ENCODE measurements around the gene SLC39A11. TPM values are rescaled to one million over a fixed set of nuclear protein-coding genes. Genes with fewer than 3 reads are reported as not detected.
"Not testable (repeated sequence)": the region's sequence is repeated elsewhere in the genome, so short reads cannot be mapped to it uniquely, and the experiment has no call there.

Gene SLC39A11
- total RNA-seq, 1 experiment from 2014 or later = 20.9 TPM

DNA sequence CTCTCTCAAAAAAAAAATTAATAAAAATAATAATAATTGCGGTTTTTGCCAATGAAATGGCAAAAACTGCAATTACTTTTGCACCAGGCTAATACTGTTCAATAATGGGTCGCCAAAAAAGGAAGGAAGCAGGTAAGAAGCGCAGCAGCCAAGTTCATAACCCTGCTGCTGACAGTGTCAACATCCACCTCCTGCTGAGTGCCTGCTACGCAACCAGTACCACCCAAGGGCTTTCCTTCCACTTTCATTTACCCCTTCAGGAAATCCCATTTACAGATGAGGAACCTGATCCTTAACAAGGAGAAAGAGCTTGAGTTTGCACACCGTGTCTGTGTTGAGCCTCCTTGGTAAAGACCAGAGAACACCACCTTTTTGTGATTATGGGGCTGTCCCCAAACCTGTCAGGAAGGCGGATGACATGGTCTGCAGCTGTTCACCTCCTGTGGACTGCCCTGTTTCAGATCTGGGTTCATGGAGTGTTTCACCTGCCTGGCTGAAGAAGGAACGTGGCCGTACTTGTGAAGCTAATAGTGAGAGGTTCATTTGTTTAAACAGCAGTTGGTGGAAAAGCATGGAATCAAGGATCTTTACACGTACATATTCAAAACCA lies 378.0 kb downstream of the SLC39A11 start:
- no peak for DNase-seq (ENCODE audit: low spot score)

- no peak for DNase-seq (ENCODE audit: low spot score)
These were observed 378.8 kb downstream of the SLC39A11 start for GRCh38 chr17:72713701-72714100.

DNA sequence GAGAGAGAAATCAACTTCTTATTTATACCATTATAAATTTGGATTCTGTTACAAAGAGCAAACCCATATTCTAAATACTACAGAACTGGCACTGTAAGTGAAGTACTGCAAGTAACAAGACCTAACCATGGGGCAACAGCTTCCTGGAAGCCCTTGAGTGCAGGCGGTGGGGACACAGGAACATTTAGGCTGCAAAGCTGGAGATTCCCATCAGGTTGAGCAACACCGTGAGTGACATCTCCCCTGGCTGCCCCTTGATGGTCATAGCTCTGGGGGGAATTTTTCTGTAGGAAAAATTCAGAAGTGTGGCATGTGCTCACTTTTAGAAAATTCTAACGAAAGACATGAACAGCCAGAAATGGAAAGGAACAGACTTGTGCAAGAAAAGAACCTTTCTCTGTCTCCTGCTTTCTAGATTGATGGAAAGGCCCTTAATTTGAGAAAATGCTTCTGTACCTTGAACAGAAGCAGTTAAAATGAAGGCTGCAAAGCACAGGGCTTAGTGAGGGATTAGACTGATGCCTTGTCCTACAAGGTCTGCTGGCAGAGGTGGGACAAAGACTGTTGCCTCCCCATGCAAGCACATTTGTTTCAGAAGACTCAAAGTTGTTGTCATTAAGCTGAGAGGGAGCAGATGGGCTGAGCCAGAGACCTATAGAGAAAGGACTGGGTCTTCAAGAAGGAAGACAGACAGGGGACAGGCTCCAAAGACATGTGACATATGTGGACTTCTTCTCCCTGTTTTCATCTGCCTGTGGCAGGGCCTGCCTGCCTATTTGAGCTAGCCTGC lies 380.8 kb downstream of the SLC39A11 start:
- DNase-seq (ENCODE audit: low spot score) = no peak

DNA sequence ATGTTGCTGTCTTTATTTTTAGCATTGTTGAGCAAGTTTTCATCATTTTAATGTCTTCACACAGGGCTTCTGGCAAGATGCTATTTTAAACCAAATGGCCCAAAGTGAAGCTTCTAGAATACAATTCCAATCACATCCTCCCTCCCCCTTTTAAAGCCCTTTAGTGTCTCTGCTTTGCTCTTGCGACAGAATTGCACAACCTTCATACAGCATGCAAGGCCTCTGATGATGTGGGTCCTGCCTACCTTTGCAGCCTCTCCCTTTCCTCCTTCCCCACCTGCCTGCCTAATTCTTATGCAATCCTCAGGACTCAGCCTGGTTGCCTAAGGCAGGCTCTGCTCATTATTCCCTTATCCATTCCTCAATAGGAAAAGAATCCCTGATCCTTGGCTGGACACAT lies 381.7 kb downstream of the SLC39A11 start:
- DNase-seq (ENCODE audit: low spot score) = no peak

- no peak for DNase-seq (ENCODE audit: low spot score)
These were observed 382.3 kb downstream of the SLC39A11 start for GRCh38 chr17:72710202-72710601.

DNA sequence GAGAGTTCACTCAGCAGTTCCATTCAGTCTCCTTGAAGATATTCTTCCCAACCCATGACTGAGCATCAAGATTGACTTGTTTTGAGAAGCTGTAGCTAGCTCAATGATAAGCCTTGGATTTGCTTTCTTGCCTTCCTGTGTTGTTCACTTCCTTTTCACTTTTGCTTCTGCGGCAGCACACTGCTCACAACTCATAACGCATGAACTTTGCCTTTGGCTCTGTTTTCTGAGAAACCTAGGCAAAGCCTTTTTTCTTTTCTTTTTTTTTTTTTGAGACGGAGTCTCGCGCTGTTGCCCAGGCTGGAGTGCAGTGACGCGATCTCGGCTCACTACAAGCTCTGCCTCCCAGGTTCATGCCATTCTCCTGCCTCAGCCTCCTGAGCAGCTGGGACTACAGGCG lies 383.8 kb downstream of the SLC39A11 start:
- DNase-seq (ENCODE audit: low spot score) = not testable (repeated sequence)

GRCh38 chr17:72707881-72708280 lies 384.6 kb downstream of the SLC39A11 start:
- DNase-seq (ENCODE audit: low spot score) = no peak

- DNase-seq (ENCODE audit: low spot score) = no peak
These were observed 386.0 kb downstream of the SLC39A11 start for GRCh38 chr17:72706396-72706981.

DNA sequence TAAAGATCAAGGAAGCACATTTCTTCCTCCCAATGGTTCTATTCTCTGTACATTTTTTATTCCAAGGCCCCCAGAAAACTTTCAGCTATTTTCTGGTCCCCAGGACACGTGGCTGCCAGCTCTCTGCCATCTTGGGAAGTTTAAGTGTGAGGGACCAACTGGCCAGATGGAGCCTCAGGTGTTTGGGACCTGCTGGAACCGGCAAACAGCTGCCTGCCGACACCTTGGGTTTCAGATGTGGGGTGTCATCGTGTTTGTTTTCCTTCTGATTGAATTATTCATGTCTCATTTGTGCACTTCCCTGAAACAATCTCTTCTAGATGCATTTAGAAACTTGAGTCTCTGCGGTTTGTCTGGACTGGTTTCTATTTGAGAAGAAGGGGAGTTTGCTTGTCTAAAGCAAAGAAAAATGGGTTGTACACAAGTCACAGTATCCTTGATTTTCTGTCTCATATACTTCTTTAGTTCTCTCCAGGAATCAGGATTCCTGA lies 386.5 kb downstream of the SLC39A11 start:
- DNase-seq (ENCODE audit: low spot score) = no peak

DNA sequence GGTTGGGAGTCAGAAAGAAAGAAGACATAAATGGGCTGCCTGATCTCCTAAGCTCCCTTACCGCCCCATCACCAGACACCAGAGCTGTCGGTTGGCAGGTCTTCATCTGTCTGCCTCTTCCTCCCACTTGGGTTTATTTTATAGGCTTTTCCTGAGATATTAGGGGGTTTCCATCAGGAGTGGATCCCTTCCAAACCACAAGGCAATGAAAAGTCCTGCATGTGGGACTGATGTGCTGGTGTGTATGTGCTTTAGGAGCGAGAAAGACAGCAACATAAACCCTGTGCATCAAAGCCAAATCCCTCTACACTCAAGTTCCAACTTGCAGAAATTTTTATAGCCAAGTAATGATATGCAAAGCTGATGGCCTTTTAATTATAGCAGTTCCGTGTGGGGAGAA lies 389.5 kb downstream of the SLC39A11 start:
- DNase-seq (ENCODE audit: low spot score) = no peak

GRCh38 chr17:72702136-72702735 lies 390.3 kb downstream of the SLC39A11 start:
- DNase-seq (ENCODE audit: low spot score) = peak; percentile 89

DNA sequence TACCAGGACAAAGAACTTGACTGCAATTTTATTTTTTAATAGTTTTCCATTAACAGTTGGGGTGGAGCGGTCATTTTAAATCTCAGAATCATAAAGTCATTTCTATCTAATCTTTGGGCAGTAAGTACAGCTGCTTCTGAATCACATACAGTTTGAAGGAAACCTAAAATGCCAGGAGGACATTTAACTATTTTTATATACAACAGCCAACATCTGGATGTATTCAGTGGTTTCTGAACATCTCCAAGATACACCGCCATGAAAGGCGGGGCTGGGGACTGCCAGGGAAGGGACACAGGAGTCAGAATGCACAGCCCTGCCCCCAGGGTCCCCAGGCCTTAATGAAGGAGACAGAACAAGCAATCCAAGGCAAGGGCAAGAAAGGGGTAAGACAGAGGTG lies 392.3 kb downstream of the SLC39A11 start:
- DNase-seq (ENCODE audit: low spot score) = no peak

GRCh38 chr17:72699545-72699944 lies 392.9 kb downstream of the SLC39A11 start:
- DNase-seq (ENCODE audit: low spot score) = peak; percentile 75

- no peak for DNase-seq (ENCODE audit: low spot score)
These were observed 394.8 kb downstream of the SLC39A11 start for GRCh38 chr17:72697602-72698146.

GRCh38 chr17:72696721-72697120 lies 395.8 kb downstream of the SLC39A11 start:
- no peak for DNase-seq (ENCODE audit: low spot score)

DNA sequence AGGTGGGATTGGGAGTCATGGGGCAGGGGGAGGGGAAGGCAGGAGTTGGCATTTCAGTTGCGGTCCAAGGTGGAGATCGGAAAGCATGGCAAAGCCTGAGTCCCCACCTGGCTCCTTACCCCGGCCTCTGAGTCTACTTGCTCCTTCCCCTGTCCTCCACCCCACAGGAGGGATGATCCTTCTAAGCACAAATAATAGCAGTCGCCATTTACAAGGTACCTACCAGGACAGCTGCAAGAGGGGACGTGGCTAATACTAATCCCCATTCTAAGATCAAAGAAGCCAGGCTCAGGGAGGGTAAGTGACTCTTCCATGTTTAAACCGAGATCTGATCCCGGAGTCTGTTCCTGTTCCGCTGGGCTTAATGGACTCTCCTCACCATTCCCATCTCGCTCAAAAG lies 396.3 kb downstream of the SLC39A11 start:
- DNase-seq (ENCODE audit: low spot score) = no peak

- no peak for DNase-seq (ENCODE audit: low spot score)
These were observed 398.5 kb downstream of the SLC39A11 start for GRCh38 chr17:72693956-72694355.

GRCh38 chr17:72693151-72693878 lies 399.2 kb downstream of the SLC39A11 start:
- no peak for DNase-seq (ENCODE audit: low spot score)

GRCh38 chr17:72692676-72693075 lies 399.8 kb downstream of the SLC39A11 start:
- no peak for DNase-seq (ENCODE audit: low spot score)

- no peak for DNase-seq (ENCODE audit: low spot score)
These were observed 400.9 kb downstream of the SLC39A11 start for GRCh38 chr17:72691586-72691985.

DNA sequence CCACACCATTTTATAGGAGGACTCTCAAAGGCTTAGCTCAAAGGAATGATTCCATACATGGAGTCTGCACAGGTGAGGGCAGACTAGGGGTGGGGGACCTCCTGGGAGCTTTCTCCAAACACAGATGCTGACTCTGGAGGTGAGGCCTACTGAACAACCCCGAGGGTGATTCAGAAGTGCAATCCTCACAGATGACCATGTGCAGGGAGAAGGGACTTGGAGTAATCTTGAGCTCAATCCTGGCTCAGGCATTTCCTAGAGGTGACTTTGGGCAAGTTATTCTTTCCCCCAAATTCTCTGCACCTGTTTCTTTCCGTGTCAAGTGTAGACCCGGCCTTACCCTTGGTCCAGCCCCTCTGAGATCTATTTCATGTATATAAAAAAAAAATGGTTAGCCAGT lies 401.5 kb downstream of the SLC39A11 start:
- DNase-seq (ENCODE audit: low spot score) = no peak

- no peak for DNase-seq (ENCODE audit: low spot score)
These were observed 404.6 kb downstream of the SLC39A11 start for GRCh38 chr17:72687886-72688285.
